ENCODE data around the gene LAMA2. TPM values are rescaled to one million over a fixed set of nuclear protein-coding genes. Genes with fewer than 3 reads are reported as not detected.

LAMA2 gene
- total RNA-seq, 1 donor from 2014 or later = 0.20 TPM

- DNase-seq (ENCODE audit: low read depth in 2 of 2) = no peak
Measured at GRCh38 chr6:128914051-128914450, 31.1 kb downstream of the LAMA2 start.

- DNase-seq (ENCODE audit: low read depth in 2 of 2) = no peak
Measured at GRCh38 chr6:128918886-128919285, 35.9 kb downstream of the LAMA2 start.

- DNase-seq (ENCODE audit: low read depth in 2 of 2) = no peak
Measured at GRCh38 chr6:128919412-128920180, 36.7 kb downstream of the LAMA2 start.

- DNase-seq (ENCODE audit: low read depth in 2 of 2) = no peak
Measured at GRCh38 chr6:128925765-128926164, 42.8 kb downstream of the LAMA2 start.

- DNase-seq (ENCODE audit: low read depth in 2 of 2) = no peak
Measured at GRCh38 chr6:128929869-128930268, 46.9 kb downstream of the LAMA2 start.

GRCh38 chr6:128930321-128930720, 47.4 kb downstream of the LAMA2 start:
- no peak for DNase-seq (ENCODE audit: low read depth in 2 of 2)

GRCh38 chr6:128932061-128932460, 49.1 kb downstream of the LAMA2 start:
- no peak for DNase-seq (ENCODE audit: low read depth in 2 of 2)

- DNase-seq (ENCODE audit: low read depth in 2 of 2) = no peak
Measured at GRCh38 chr6:128950864-128951263, 67.9 kb downstream of the LAMA2 start.

- DNase-seq (ENCODE audit: low read depth in 2 of 2) = no peak
Measured at GRCh38 chr6:128952902-128953301, 70.0 kb downstream of the LAMA2 start.

- DNase-seq (ENCODE audit: low read depth in 2 of 2) = no peak
Measured at GRCh38 chr6:128954308-128955043, 71.5 kb downstream of the LAMA2 start.

GRCh38 chr6:128963561-128963960, 80.6 kb downstream of the LAMA2 start:
- no peak for DNase-seq (ENCODE audit: low read depth in 2 of 2)

- DNase-seq (ENCODE audit: low read depth in 2 of 2) = no peak
Measured at GRCh38 chr6:128964233-128964755, 81.4 kb downstream of the LAMA2 start.

- DNase-seq (ENCODE audit: low read depth in 2 of 2) = no peak
Measured at GRCh38 chr6:128964771-128965170, 81.8 kb downstream of the LAMA2 start.

GRCh38 chr6:128966934-128967333, 84.0 kb downstream of the LAMA2 start:
- DNase-seq (ENCODE audit: low read depth in 2 of 2) = no peak

GRCh38 chr6:128979071-128979470, 96.1 kb downstream of the LAMA2 start:
- no peak for DNase-seq (ENCODE audit: low read depth in 2 of 2)

GRCh38 chr6:128981716-128982115, 98.8 kb downstream of the LAMA2 start:
- DNase-seq (ENCODE audit: low read depth in 2 of 2) = no peak

- no peak for DNase-seq (ENCODE audit: low read depth in 2 of 2)
Measured at GRCh38 chr6:128990360-128990759, 107.4 kb downstream of the LAMA2 start.

GRCh38 chr6:128990915-128991314, 108.0 kb downstream of the LAMA2 start:
- DNase-seq (ENCODE audit: low read depth in 2 of 2) = no peak

GRCh38 chr6:128993166-128993565, 110.2 kb downstream of the LAMA2 start:
- no peak for DNase-seq (ENCODE audit: low read depth in 2 of 2)

- no peak for DNase-seq (ENCODE audit: low read depth in 2 of 2)
Measured at GRCh38 chr6:128997880-128998279, 114.9 kb downstream of the LAMA2 start.

- peak in 1 of 2 donors; percentile 1 for DNase-seq (ENCODE audit: low read depth in 2 of 2)
Measured at GRCh38 chr6:129006724-129007514, 124.0 kb downstream of the LAMA2 start.

Data from lung microvascular endothelial cell (primary cell).